Glomerular visceral epithelial cell (primary cell): ENCODE measurements around the gene FOXA3.

Experiments
- DNase-seq: peaks from one replicate; pipeline ENCODE4 v3.0.0-alpha.2; 2016; ENCODE audit errors: extremely low spot score

Gene FOXA3

GRCh38 chr19:45873219-45873772 is 9.2 kb downstream of the FOXA3 start:
- DNase-seq = no peak

- no peak for DNase-seq
Measured at GRCh38 chr19:45874620-45874966, 10.5 kb downstream of the FOXA3 start.

GRCh38 chr19:45876161-45876410 is 12.0 kb downstream of the FOXA3 start:
- no peak for DNase-seq

GRCh38 chr19:45876411-45877197 is 12.5 kb downstream of the FOXA3 start:
- DNase-seq = peak; percentile 75

GRCh38 chr19:45878043-45878794 is 14.1 kb downstream of the FOXA3 start:
- no peak for DNase-seq

- no peak for DNase-seq
Measured at GRCh38 chr19:45879055-45879454, 14.9 kb downstream of the FOXA3 start.

GRCh38 chr19:45879971-45880370 is 15.8 kb downstream of the FOXA3 start:
- no peak for DNase-seq

GRCh38 chr19:45881082-45881908 is 17.2 kb downstream of the FOXA3 start:
- DNase-seq = no peak

GRCh38 chr19:45881909-45882528 is 17.9 kb downstream of the FOXA3 start:
- peak; percentile 37 for DNase-seq

- DNase-seq = peak; percentile 90
Measured at GRCh38 chr19:45882652-45883585, 18.8 kb downstream of the FOXA3 start.

- DNase-seq = no peak
Measured at GRCh38 chr19:45883586-45883880, 19.4 kb downstream of the FOXA3 start.

GRCh38 chr19:45883881-45884681 is 20.0 kb downstream of the FOXA3 start:
- no peak for DNase-seq

- DNase-seq = peak; percentile 19
Measured at GRCh38 chr19:45884682-45885555, 20.8 kb downstream of the FOXA3 start.

GRCh38 chr19:45885556-45886426 is 21.7 kb downstream of the FOXA3 start, which contains the start of gene IRF2BP1:
Gene IRF2BP1, minus strand, starts transcription at chr19:45886141. Its CDS starts 367 bp downstream, at chr19:45885774.
- DNase-seq = peak; percentile 90

GRCh38 chr19:45886427-45887199 is 22.5 kb downstream of the FOXA3 start:
- DNase-seq = peak; percentile 88

GRCh38 chr19:45887200-45887710 is 23.1 kb downstream of the FOXA3 start:
- DNase-seq = no peak
